ENCODE data around the gene KLK4. TPM values are rescaled to one million over a fixed set of nuclear protein-coding genes. Genes with fewer than 3 reads are reported as not detected.

The KLK4 gene
- polyA plus RNA-seq, 12 donors: 0.21 TPM; not detected in 11

DNA sequence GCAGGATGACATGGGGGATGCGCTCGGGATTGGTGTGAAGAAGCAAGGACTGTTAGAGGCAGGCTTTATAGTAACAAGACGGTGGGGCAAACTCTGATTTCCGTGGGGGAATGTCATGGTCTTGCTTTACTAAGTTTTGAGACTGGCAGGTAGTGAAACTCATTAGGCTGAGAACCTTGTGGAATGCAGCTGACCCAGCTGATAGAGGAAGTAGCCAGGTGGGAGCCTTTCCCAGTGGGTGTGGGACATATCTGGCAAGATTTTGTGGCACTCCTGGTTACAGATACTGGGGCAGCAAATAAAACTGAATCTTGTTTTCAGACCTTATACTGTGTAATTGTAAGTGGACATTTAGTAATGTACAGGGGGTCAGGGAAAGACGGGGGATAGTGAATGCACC, 31.0 kb downstream of the KLK4 start:
- DNase-seq: no peak

DNA sequence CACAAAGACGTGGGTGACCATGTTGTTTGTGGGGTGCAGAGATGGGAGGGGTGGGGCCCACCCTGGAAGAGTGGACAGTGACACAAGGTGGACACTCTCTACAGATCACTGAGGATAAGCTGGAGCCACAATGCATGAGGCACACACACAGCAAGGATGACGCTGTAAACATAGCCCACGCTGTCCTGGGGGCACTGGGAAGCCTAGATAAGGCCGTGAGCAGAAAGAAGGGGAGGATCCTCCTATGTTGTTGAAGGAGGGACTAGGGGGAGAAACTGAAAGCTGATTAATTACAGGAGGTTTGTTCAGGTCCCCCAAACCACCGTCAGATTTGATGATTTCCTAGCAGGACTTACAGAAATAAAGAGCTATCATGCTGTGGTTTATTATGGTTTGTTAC, 32.3 kb downstream of the KLK4 start:
- no peak for DNase-seq

- no peak for DNase-seq
Observed at GRCh38 chr19:50877338-50877737, 33.9 kb downstream of the KLK4 start.

GRCh38 chr19:50876456-50876855, 34.7 kb downstream of the KLK4 start:
- DNase-seq: no peak

- DNase-seq: no peak
Observed at GRCh38 chr19:50875795-50876422, 35.3 kb downstream of the KLK4 start.

GRCh38 chr19:50874211-50874610, 37.0 kb downstream of the KLK4 start:
- no peak for DNase-seq

DNA sequence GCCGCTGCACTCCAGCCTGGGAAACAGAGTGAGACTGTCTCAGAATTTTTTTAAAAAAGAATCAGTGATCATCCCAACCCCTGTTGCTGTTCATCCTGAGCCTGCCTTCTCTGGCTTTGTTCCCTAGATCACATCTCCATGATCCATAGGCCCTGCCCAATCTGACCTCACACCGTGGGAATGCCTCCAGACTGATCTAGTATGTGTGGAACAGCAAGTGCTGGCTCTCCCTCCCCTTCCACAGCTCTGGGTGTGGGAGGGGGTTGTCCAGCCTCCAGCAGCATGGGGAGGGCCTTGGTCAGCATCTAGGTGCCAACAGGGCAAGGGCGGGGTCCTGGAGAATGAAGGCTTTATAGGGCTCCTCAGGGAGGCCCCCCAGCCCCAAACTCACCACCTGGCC, 38.1 kb downstream of the KLK4 start, which contains the start of gene KLK2:
TSS of gene KLK2 (plus strand) at position 384 of the 400 bp plus-strand sequence. CDS start 35 bp downstream, outside the sequence.
- no peak for DNase-seq

- DNase-seq: no peak
Observed at GRCh38 chr19:50870417-50871089, 40.6 kb downstream of the KLK4 start.

DNA sequence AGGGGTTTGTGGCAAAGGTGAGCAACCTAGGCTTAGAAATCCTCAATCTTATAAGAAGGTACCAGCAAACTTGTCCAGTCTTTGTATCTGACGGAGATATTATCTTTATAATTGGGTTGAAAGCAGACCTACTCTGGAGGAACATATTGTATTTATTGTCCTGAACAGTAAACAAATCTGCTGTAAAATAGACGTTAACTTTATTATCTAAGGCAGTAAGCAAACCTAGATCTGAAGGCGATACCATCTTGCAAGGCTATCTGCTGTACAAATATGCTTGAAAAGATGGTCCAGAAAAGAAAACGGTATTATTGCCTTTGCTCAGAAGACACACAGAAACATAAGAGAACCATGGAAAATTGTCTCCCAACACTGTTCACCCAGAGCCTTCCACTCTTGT, 41.7 kb downstream of the KLK4 start:
- DNase-seq: no peak

DNA sequence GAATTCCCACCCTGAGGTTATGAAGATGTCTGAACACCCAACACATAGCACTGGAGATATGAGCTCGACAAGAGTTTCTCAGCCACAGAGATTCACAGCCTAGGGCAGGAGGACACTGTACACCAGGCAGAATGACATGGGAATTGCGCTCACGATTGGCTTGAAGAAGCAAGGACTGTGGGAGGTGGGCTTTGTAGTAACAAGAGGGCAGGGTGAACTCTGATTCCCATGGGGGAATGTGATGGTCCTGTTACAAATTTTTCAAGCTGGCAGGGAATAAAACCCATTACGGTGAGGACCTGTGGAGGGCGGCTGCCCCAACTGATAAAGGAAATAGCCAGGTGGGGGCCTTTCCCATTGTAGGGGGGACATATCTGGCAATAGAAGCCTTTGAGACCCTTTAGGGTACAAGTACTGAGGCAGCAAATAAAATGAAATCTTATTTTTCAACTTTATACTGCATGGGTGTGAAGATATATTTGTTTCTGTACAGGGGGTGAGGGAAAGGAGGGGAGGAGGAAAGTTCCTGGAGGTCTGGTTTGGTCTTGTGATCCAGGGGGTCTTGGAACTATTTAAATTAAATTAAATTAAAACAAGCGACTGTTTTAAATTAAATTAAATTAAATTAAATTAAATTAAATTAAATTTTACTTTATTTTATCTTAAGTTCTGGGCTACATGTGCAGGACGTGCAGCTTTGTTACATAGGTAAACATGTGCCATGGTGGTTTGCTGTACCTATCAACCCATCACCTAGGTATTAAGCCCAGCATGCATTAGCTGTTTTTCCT, 49.5 kb downstream of the KLK4 start:
- no peak for DNase-seq

DNA sequence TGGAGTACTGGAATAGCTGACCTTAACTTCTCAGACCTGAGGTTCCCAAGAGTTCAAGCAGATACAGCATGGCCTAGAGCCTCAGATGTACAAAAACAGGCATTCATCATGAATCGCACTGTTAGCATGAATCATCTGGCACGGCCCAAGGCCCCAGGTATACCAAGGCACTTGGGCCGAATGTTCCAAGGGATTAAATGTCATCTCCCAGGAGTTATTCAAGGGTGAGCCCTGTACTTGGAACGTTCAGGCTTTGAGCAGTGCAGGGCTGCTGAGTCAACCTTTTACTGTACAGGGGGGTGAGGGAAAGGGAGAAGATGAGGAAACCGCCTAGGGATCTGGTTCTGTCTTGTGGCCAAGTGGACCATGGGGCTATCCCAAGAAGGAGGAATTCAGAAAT, 50.2 kb downstream of the KLK4 start:
- DNase-seq: no peak

GRCh38 chr19:50859849-50860248, 51.3 kb downstream of the KLK4 start:
- DNase-seq: no peak

GRCh38 chr19:50858886-50859285, 52.3 kb downstream of the KLK4 start:
- no peak for DNase-seq

DNA sequence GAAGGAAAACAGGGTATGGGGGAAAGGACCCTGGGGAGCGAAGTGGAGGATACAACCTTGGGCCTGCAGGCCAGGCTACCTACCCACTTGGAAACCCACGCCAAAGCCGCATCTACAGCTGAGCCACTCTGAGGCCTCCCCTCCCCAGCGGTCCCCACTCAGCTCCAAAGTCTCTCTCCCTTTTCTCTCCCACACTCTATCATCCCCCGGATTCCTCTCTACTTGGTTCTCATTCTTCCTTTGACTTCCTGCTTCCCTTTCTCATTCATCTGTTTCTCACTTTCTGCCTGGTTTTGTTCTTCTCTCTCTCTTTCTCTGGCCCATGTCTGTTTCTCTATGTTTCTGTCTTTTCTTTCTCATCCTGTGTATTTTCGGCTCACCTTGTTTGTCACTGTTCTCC, 53.8 kb downstream of the KLK4 start:
- no peak for DNase-seq

Other genes starting within 250 kb of the KLK4 start
- gene SHANK1, start 191.6 kb downstream of the KLK4 start, polyA plus RNA-seq (ENCODE audit: insufficient read length in 12 of 12): 10 to 100 TPM in 11 of 12 donors, not detected in 1; 11.4 to 87.6 (median 22.0) TPM
- 10 to 100 TPM in 11 of 12 donors, not detected in 1; 14.6 to 62.3 (median 17.6) TPM for gene CLEC11A, start 188.0 kb downstream of the KLK4 start, polyA plus RNA-seq (ENCODE audit: insufficient read length in 12 of 12)
- under 1 TPM in 1 of 12 donors, not detected in 11; 0.13 TPM for gene GPR32, start 140.9 kb downstream of the KLK4 start, polyA plus RNA-seq (ENCODE audit: insufficient read length in 12 of 12)
- under 1 TPM in 2 of 12 donors, not detected in 10; 0.28 to 0.29 TPM for gene ACP4, start 121.0 kb downstream of the KLK4 start, polyA plus RNA-seq (ENCODE audit: insufficient read length in 12 of 12)
- 10 to 100 TPM in 1 of 12 donors, 1 to 10 TPM in 3, under 1 TPM in 3, not detected in 5; 0.18 to 17.9 (median 1.0) TPM for gene KLK1, start 87.6 kb downstream of the KLK4 start, polyA plus RNA-seq (ENCODE audit: insufficient read length in 12 of 12)
- gene KLK15, start 77.8 kb downstream of the KLK4 start, polyA plus RNA-seq (ENCODE audit: insufficient read length in 12 of 12): not detected
- gene KLK3, start 56.5 kb downstream of the KLK4 start, polyA plus RNA-seq (ENCODE audit: insufficient read length in 12 of 12): 1 to 10 TPM in 1 of 12 donors, not detected in 11; 9.4 TPM
- gene KLK2, start 38.0 kb downstream of the KLK4 start, polyA plus RNA-seq (ENCODE audit: insufficient read length in 12 of 12): under 1 TPM in 1 of 12 donors, not detected in 11; 0.20 TPM
- under 1 TPM in 1 of 12 donors, not detected in 11; 0.32 TPM for gene KLK5, start 41.6 kb upstream of the KLK4 start, polyA plus RNA-seq (ENCODE audit: insufficient read length in 12 of 12)
- gene KLK6, start 58.2 kb upstream of the KLK4 start, polyA plus RNA-seq (ENCODE audit: insufficient read length in 12 of 12): under 1 TPM in 4 of 12 donors, not detected in 8; 0.22 to 0.50 (median 0.39) TPM
- under 1 TPM in 8 of 12 donors, not detected in 4; 0.07 to 0.66 (median 0.14) TPM for gene KLK7, start 72.5 kb upstream of the KLK4 start, polyA plus RNA-seq (ENCODE audit: insufficient read length in 12 of 12)
- gene KLK8, start 90.2 kb upstream of the KLK4 start, polyA plus RNA-seq (ENCODE audit: insufficient read length in 12 of 12): 1 to 10 TPM in 3 of 12 donors, not detected in 9; 1.0 to 2.3 (median 1.8) TPM
- 1 to 10 TPM in 1 of 12 donors, under 1 TPM in 7, not detected in 4; 0.05 to 2.1 (median 0.19) TPM for gene KLK10, start 108.3 kb upstream of the KLK4 start, polyA plus RNA-seq (ENCODE audit: insufficient read length in 12 of 12)
- 1 to 10 TPM in 3 of 12 donors, not detected in 9; 2.0 to 9.1 (median 3.5) TPM for gene KLK11, start 115.2 kb upstream of the KLK4 start, polyA plus RNA-seq (ENCODE audit: insufficient read length in 12 of 12)
- gene KLK12, start 123.6 kb upstream of the KLK4 start, polyA plus RNA-seq (ENCODE audit: insufficient read length in 12 of 12): not detected
- gene KLK13, start 153.7 kb upstream of the KLK4 start, polyA plus RNA-seq (ENCODE audit: insufficient read length in 12 of 12): 1 to 10 TPM in 1 of 12 donors, under 1 TPM in 2, not detected in 9; 0.48 to 1.5 (median 0.61) TPM
- under 1 TPM in 9 of 12 donors, not detected in 3; 0.12 to 0.80 (median 0.21) TPM for gene KLK14, start 171.5 kb upstream of the KLK4 start, polyA plus RNA-seq (ENCODE audit: insufficient read length in 12 of 12)
- 1 to 10 TPM in 11 of 12 donors, not detected in 1; 1.1 to 5.1 (median 2.2) TPM for gene CTU1, start 197.0 kb upstream of the KLK4 start, polyA plus RNA-seq (ENCODE audit: insufficient read length in 12 of 12)
- gene SIGLEC9, start 213.5 kb upstream of the KLK4 start, polyA plus RNA-seq (ENCODE audit: insufficient read length in 12 of 12): 1 to 10 TPM in 4 of 12 donors, under 1 TPM in 6, not detected in 2; 0.41 to 2.3 (median 0.87) TPM
- 1 to 10 TPM in 1 of 12 donors, under 1 TPM in 9, not detected in 2; 0.19 to 1.8 (median 0.53) TPM for gene SIGLEC7, start 230.9 kb upstream of the KLK4 start, polyA plus RNA-seq (ENCODE audit: insufficient read length in 12 of 12)

Measured in muscle of arm (tissue), 12 donors.